Caco-2 (cell line): ENCODE data around the gene HDGF. TPM values are rescaled to one million over a fixed set of nuclear protein-coding genes. Genes with fewer than 3 reads are reported as not detected.

Source experiments
- BruUV-seq: library from RNA; stranded (reverse); fragments of 400-500 nt; replicated peaks from 2 replicates; lab custom pipeline; 2021; lab: Mats Ljungman, UMichigan
- CTCF ChIA-PET: fragments of 300-600 bp; sonication (Branson Sonifier 250); formaldehyde crosslinking; loops from one replicate; lab custom pipeline; 2022; ENCODE audit warnings: antibody characterized with exemption; lab: Charles Lee
- POLR2A ChIA-PET: fragments of 300-600 bp; sonication (Branson Sonifier 250); formaldehyde crosslinking; loops from one replicate; lab custom pipeline; 2022; ENCODE audit warnings: antibody characterized with exemption; lab: Charles Lee
- DNase-seq, 2 experiments: peaks; one replicate each; pipeline versions ENCODE4 v3.0.0 to v3.0.0-alpha.2; 2020 to 2022
- H3K27me3 ChIP-seq: replicated peaks from 2 replicates; pipeline ENCODE4 v1.6.0; 2011; ENCODE audit warnings: low read length; ENCODE audit not compliant: control insufficient read depth, insufficient read depth
- H3K36me3 ChIP-seq: 2 replicates; pipeline ENCODE4 v1.5.1; 2011; ENCODE audit warnings: low read length; ENCODE audit not compliant: control insufficient read depth, insufficient read depth
- H3K4me1 ChIP-seq: fragments of 250-450 bp; sonication (Bioruptor Pico); 2 replicates; pipeline ENCODE4 v1.5.1; 2020; ENCODE audit warnings: mild to moderate bottlenecking
- H3K4me3 ChIP-seq: 2 replicates; pipeline ENCODE4 v1.5.1; 2011; ENCODE audit warnings: low read depth, mild to moderate bottlenecking, control low read depth, low read length
- H3K9me3 ChIP-seq: fragments of 250-450 bp; sonication (Bioruptor Pico); 2 replicates; pipeline ENCODE4 v1.5.1; 2020; ENCODE audit warnings: mild to moderate bottlenecking, moderate library complexity
- H3K27ac Mint-ChIP-seq: one replicate; pipeline ENCODE4 v1.8.0; 2022; ENCODE audit warnings: mixed read lengths; ENCODE audit not compliant: unreplicated experiment
- H3K27me3 Mint-ChIP-seq: one replicate; pipeline ENCODE4 v1.8.0; 2022; ENCODE audit warnings: mixed read lengths; ENCODE audit not compliant: insufficient read depth, unreplicated experiment
- H3K36me3 Mint-ChIP-seq: one replicate; pipeline ENCODE4 v1.8.0; 2022; ENCODE audit warnings: mild to moderate bottlenecking, mixed read lengths; ENCODE audit not compliant: insufficient read depth, unreplicated experiment
- H3K4me1 Mint-ChIP-seq: one replicate; pipeline ENCODE4 v1.8.0; 2022; ENCODE audit warnings: low read depth, mixed read lengths; ENCODE audit not compliant: unreplicated experiment
- H3K4me3 Mint-ChIP-seq: one replicate; pipeline ENCODE4 v1.8.0; 2022; ENCODE audit warnings: mild to moderate bottlenecking, moderate library complexity, mixed read lengths; ENCODE audit not compliant: unreplicated experiment
- H3K9me3 Mint-ChIP-seq: one replicate; pipeline ENCODE4 v1.8.0; 2022; ENCODE audit warnings: mixed read lengths; ENCODE audit not compliant: unreplicated experiment
- intact Hi-C: fragments of 100-400 bp; cut with micrococcal nuclease; formaldehyde crosslinking; loops from one replicate; pipeline ENCODE4 v1.10.0; 2022; ENCODE audit not compliant: unreplicated experiment
- total RNA-seq: library from RNA; stranded (reverse); gene quantifications from 2 replicates; pipeline ENCODE4 v1.2.3, GENCODE V29; 2022
- TF ChIP-seq, protein P1 (sequence below), 2 experiments: fragments of 200-600 bp in 1 of 2; IDR thresholded peaks; 1 replicate in 1 of 2; 2 replicates in 1 of 2; pipeline versions ENCODE4 v1.5.1 to v1.8.0; 2011 to 2022; ENCODE audit warnings: antibody characterized with exemption in 1 of 2, control low read depth in 1 of 2, inconsistent platforms in 1 of 2, low read depth in 1 of 2, low read length in 1 of 2, mild to moderate bottlenecking in 1 of 2, moderate library complexity in 1 of 2; ENCODE audit not compliant: insufficient read depth in 1 of 2, severe bottlenecking in 1 of 2, unreplicated experiment in 1 of 2

HDGF gene
- total RNA-seq, 1 experiment from 2014 or later, result 414 TPM

DNA sequence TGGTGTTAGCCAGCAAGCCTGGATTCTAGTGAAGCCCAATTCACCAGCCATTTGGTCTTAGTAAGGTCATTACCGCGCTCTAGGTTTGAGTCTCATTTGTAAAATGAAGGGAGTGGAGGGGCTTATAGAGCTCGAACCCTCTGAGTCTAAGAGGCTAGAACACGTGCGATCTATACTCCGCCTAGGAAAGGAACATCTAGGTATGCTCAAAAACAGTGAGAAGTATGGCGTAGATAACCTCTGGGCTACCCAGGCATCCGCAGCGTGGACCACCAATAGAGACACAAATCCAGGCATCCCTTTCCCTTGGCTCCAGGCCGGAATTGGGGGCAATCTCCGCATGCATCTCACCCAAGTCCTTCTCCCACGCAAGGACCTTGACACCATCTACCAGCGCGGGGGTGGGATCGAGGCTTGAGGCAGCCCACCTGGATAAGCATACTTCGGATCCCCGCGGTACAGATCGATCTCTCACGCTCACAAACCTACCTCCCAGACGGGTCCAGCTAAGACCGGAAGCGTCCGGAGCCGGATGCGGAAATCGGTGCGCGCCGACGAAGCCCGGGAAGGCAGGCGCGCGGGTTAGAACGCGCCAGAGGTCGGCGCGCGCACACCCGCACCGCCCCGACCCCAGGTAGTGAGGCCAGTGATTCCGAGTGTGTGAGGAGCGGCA lies 23.4 kb downstream of the HDGF start, which contains the start of gene METTL25B:
Gene METTL25B (plus strand): TSS at position 544 of the 673 bp plus-strand sequence. CDS start 636 bp downstream, outside the sequence.
- Mint-ChIP-seq H3K36me3 (peaks cover 16% of the 10 kb centered on the region), H3K27ac (peak within 1 kb of the TSS; percentile 96), H3K27me3 (no peaks in the 10 kb centered on the region), H3K4me1 (peaks cover 6% of the 10 kb centered on the region), H3K9me3 (no peaks in the 10 kb centered on the region), H3K4me3 (no peak within 1 kb of the TSS)
- DNase-seq, result peak; percentile 84 to 88
- H3K4me3 ChIP-seq, result peak within 1 kb of the TSS; percentile 90
- intact Hi-C loops, result loop anchor here (1.0 to 2.0 kb wide), 5 partner anchors 13 to 132 kb away; partner anchors contain the start of genes HDGF, MRPL24, NTRK1 and PRCC
- H3K36me3 ChIP-seq, result peaks cover 4% of the 10 kb centered on the region
- BruUV-seq, result TSS peak; percentile 51
- H3K9me3 ChIP-seq, result no peaks in the 10 kb centered on the region
- H3K27me3 ChIP-seq, result no peaks in the 10 kb centered on the region
- CTCF ChIA-PET, result interaction anchor here (0.6 to 4.8 kb wide), 12 partner anchors 13 to 200 kb away, joined by 3 to 262 read pairs (median 6); partner anchors contain the start of genes CRABP2, HDGF, MRPL24 and PRCC
- TF ChIP-seq, protein P1, sequence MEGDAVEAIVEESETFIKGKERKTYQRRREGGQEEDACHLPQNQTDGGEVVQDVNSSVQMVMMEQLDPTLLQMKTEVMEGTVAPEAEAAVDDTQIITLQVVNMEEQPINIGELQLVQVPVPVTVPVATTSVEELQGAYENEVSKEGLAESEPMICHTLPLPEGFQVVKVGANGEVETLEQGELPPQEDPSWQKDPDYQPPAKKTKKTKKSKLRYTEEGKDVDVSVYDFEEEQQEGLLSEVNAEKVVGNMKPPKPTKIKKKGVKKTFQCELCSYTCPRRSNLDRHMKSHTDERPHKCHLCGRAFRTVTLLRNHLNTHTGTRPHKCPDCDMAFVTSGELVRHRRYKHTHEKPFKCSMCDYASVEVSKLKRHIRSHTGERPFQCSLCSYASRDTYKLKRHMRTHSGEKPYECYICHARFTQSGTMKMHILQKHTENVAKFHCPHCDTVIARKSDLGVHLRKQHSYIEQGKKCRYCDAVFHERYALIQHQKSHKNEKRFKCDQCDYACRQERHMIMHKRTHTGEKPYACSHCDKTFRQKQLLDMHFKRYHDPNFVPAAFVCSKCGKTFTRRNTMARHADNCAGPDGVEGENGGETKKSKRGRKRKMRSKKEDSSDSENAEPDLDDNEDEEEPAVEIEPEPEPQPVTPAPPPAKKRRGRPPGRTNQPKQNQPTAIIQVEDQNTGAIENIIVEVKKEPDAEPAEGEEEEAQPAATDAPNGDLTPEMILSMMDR (IDR thresholded peaks at IDR 0.05; ENCODE audit: insufficient read depth in 1 of 2, low read depth in 1 of 2, low read length in 1 of 2, severe bottlenecking in 1 of 2, unreplicated experiment in 1 of 2), result no peak
- POLR2A ChIA-PET, result interaction anchor here (0.6 to 4.8 kb wide), 23 partner anchors 11 to 304 kb away, joined by 3 to 108 read pairs (median 7); partner anchors contain the start of genes CRABP2, HDGF, INSRR and MRPL24
- H3K4me1 ChIP-seq, result peaks cover 13% of the 10 kb centered on the region; the same call in 1 of the 2 replicates

DNA sequence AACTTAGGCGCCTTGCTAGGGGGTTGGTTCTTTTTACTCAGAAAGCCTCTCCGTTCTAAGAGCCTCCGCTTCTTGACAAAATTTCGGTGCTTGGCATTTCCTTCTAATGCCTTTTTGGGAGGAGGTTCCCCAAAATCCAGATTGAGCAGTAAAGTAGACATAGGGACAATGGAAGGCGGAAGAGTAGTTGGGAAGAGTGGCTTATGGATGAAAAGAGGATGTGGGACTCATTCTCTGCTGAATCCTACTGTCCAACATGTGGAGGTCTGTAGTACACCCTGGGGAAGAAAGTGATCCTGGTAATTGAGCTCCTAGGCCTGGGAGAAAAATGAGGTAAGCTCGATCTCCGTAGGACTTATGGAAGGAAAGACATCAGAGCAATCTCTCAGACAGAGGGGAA lies 24.0 kb downstream of the HDGF start:
- H3K4me1 ChIP-seq, result peaks cover 13% of the 10 kb centered on the region; the same call in 1 of the 2 replicates
- ChIA-PET POLR2A (interaction anchor here (0.5 to 4.8 kb wide), 9 partner anchors 14 to 269 kb away, joined by 3 to 108 read pairs (median 26); partner anchors contain the start of genes CRABP2, HDGF, MRPL24 and NAXE), CTCF (interaction anchor here (1.6 to 4.8 kb wide), 7 partner anchors 14 to 200 kb away, joined by 4 to 262 read pairs (median 10); partner anchors contain the start of genes CRABP2 and MRPL24)
- intact Hi-C loops, result no loop called here
- Mint-ChIP-seq H3K4me3 (no peak overlapping the region), H3K27ac (peak overlapping the region; percentile 96), H3K4me1 (peaks cover 6% of the 10 kb centered on the region), H3K36me3 (peaks cover 16% of the 10 kb centered on the region), H3K9me3 (no peaks in the 10 kb centered on the region), H3K27me3 (no peaks in the 10 kb centered on the region)
- no peak for DNase-seq
- peak overlapping the region; percentile 90 for H3K4me3 ChIP-seq
- no peaks in the 10 kb centered on the region for H3K27me3 ChIP-seq
- no TSS peak for BruUV-seq
- TF ChIP-seq, protein P1 (IDR thresholded peaks at IDR 0.05; ENCODE audit: insufficient read depth in 1 of 2, low read depth in 1 of 2, low read length in 1 of 2, severe bottlenecking in 1 of 2, unreplicated experiment in 1 of 2), result no peak
- H3K36me3 ChIP-seq, result peaks cover 4% of the 10 kb centered on the region
- H3K9me3 ChIP-seq, result no peaks in the 10 kb centered on the region
